AG09309 (cell line): ENCODE data around the gene OLFM3.

Experiments used
- DNase-seq: peaks from one replicate; pipeline ENCODE4 v3.0.0-alpha.2; 2010; ENCODE audit warnings: low read depth
- H3K4me3 ChIP-seq: 2 replicates; pipeline ENCODE4 v1.5.1; 2011; ENCODE audit warnings: mild to moderate bottlenecking, low read depth, low read length, moderate library complexity; ENCODE audit not compliant: control insufficient read depth
- TF ChIP-seq, protein P1 (sequence below): IDR thresholded peaks from 2 replicates; pipeline ENCODE4 v1.5.1; 2011; ENCODE audit warnings: mild to moderate bottlenecking, low read depth, low read length, inconsistent platforms; ENCODE audit not compliant: insufficient read depth, control insufficient read depth; ENCODE audit errors: missing control alignments

OLFM3 gene

DNA sequence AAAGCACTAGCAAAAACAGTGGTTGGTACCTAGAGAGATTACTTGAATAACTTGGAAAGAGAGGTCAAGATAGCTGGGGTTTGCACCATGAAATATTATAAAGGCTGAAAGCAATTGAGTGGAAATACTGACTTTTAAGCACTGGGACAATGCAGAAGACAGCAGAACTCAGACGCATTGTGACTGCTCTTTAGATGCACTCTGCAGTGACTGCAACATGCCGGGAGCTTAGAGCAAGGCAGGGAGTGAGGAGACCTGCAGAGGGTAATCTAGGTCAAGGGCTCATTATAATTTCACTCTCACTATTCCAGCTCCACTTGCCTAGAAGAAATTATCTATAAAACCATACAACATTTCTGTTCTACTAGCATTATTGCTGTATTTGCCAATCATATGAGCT lies 36.6 kb downstream of the OLFM3 start:
- DNase-seq = no peak
- TF ChIP-seq, protein P1, sequence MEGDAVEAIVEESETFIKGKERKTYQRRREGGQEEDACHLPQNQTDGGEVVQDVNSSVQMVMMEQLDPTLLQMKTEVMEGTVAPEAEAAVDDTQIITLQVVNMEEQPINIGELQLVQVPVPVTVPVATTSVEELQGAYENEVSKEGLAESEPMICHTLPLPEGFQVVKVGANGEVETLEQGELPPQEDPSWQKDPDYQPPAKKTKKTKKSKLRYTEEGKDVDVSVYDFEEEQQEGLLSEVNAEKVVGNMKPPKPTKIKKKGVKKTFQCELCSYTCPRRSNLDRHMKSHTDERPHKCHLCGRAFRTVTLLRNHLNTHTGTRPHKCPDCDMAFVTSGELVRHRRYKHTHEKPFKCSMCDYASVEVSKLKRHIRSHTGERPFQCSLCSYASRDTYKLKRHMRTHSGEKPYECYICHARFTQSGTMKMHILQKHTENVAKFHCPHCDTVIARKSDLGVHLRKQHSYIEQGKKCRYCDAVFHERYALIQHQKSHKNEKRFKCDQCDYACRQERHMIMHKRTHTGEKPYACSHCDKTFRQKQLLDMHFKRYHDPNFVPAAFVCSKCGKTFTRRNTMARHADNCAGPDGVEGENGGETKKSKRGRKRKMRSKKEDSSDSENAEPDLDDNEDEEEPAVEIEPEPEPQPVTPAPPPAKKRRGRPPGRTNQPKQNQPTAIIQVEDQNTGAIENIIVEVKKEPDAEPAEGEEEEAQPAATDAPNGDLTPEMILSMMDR = no peak
- H3K4me3 ChIP-seq = no peak overlapping the region

DNA sequence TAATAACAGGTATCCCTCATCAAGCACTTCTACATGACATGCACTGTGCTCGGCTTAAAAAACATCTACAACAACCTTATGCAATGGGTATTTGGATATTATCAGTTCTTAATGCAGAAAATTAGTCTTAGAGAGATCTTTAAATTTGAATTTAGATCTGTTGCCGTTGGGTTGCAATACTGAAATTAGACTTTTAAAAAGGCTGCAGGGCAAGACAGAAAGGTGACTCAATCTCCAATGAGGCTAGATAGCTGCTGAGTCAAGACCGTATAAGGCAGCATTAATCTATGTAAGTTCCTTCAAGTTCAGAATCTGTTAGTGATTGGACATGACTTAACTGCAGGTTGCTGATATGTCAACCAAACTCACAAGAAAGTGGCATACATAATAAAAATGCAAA lies 37.3 kb downstream of the OLFM3 start:
- TF ChIP-seq, protein P1 = no peak
- H3K4me3 ChIP-seq = no peak overlapping the region
- no peak for DNase-seq

DNA sequence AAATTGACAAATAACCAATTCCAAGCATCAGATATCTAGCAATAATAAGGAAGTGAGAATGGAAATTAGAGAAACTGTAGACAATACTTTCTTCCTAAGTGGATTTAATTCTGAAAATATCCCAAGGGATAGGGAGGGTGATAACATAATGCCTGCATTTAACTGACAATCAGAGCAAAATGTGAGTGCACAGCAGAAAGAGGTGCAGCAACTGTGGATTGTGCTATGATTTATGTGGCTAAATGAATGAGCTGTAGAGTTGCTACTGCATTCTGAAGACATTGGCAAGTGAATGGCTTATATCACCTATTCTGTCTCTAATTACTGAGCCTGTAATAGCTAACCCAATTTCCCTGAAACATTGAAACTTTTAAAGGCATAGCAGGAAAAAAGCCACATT lies 39.0 kb downstream of the OLFM3 start:
- TF ChIP-seq, protein P1 = no peak
- DNase-seq = no peak

DNA sequence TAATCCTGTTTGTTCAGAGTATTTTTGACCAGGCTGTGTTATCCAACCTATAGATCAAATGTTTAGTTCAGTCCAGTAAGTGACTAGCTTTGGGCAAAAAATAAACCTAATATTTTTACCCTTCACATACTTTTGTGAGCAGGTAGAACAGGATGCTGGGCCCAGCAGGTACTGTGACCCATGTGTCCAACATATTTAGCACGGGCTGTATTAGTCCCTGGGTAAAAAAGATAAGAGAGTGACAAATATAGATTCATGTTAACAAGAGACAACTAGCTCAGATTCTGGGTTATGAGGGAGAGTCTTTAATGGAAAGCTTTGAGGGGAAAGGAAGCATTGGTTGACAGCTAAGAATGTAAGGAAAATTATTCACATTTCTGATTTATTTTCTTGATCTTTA lies 43.1 kb downstream of the OLFM3 start:
- no peak for DNase-seq
- H3K4me3 ChIP-seq = no peak overlapping the region
- TF ChIP-seq, protein P1 = no peak

More for the DNA sequence above, 39.0 kb downstream of the OLFM3 start:
- H3K4me3 ChIP-seq = no peak overlapping the region

DNA sequence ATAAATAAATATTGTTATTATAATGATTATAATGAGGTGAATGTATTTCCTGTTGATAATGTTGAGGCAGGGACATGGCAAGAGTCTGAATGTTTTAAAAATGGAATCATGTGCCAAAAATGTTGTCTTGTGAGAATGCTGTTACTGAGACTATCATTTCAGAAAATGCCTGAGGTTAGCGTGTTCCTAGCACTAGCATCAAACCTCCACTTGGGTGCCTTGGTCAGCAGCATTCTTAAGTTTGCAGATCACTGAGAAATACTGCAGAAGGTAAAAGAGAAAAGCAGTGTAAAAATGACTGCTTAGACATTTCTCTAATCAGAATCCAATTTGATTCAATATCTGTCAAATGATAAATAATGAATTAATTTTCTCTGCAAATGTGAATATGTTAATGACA lies 50.8 kb downstream of the OLFM3 start:
- H3K4me3 ChIP-seq = no peak overlapping the region
- no peak for DNase-seq
- TF ChIP-seq, protein P1 = no peak

DNA sequence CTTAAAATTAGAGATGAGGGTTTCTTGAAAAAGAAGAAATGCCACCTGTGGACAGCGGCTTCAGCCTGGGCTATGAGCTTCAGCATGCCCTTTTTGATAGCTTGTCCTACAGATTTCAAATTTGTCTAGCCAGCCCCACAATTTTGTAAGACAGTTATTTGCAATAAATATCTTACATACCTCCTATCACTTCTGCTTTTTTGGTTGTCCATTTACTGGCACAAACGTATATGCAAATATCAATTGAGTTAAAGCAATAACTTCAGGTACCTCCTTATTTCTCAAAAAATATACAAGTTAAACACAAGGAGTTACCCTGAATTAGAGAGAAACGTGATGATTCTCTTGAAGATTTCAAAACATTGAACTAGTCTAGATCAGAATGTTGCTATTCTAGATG lies 53.5 kb downstream of the OLFM3 start:
- DNase-seq = no peak
- no peak overlapping the region for H3K4me3 ChIP-seq
- TF ChIP-seq, protein P1 = no peak
